ENCODE results near the gene GAMT.

GAMT gene

GRCh38 chr19:1425102-1425837 lies 23.9 kb upstream of the GAMT start:
- TF ChIP-seq POLR2A (IDR thresholded peaks at IDR 0.05; ENCODE audit: extremely low read depth, insufficient read length) (no peak), MYC (IDR thresholded peaks at IDR 0.05; ENCODE audit: low read depth, low read length) (no peak), MAX (IDR thresholded peaks at IDR 0.05; ENCODE audit: low read depth, low read length) (no peak)
- TF ChIP-seq, protein P1, sequence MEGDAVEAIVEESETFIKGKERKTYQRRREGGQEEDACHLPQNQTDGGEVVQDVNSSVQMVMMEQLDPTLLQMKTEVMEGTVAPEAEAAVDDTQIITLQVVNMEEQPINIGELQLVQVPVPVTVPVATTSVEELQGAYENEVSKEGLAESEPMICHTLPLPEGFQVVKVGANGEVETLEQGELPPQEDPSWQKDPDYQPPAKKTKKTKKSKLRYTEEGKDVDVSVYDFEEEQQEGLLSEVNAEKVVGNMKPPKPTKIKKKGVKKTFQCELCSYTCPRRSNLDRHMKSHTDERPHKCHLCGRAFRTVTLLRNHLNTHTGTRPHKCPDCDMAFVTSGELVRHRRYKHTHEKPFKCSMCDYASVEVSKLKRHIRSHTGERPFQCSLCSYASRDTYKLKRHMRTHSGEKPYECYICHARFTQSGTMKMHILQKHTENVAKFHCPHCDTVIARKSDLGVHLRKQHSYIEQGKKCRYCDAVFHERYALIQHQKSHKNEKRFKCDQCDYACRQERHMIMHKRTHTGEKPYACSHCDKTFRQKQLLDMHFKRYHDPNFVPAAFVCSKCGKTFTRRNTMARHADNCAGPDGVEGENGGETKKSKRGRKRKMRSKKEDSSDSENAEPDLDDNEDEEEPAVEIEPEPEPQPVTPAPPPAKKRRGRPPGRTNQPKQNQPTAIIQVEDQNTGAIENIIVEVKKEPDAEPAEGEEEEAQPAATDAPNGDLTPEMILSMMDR (IDR thresholded peaks at IDR 0.05; ENCODE audit: low read depth, low read length), result no peak
- H3K4me3 ChIP-seq (ENCODE audit: low read depth, low read length), result no peak overlapping the region
- no peak for DNase-seq (ENCODE audit: low read depth)

DNA sequence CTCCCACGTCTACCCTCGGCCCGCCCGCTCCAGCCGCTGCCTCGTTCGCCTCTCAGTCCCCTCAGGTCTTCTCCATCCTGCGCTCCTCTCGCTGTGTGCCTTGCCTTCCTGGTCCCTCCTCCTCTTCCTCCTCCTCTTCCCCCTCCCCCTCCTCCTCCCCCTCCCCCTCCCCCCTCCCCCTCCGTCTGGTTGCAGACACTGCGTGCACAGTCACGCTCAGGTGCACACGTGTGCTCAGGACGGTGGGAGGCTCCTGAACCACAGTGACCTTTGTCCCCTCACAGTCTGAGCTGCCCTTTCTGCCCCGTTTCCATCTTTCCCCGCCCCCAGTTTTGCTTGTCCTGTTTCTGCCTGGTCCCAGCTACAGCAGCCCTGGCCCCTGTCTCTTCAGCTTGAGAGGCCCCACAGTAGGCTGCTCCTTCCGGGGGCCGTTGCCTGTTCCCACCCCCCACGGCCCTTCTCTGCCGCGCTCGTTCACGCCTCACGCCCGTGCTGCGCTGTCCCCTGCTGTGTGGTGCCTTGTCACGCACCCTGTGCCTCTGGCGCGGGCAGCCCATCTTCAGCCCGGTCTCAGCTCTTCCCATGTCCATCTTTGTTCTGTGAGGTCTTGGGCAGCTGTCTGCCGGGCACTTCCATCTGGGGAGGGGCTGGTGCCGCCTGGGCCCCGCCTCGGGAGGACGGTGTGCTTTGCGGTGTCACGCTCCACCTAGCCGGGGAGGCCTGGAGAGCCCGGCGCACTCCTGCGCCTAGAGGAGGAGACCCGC lies 23.0 kb upstream of the GAMT start:
- no peak overlapping the region for H3K4me3 ChIP-seq (ENCODE audit: low read depth, low read length)
- no peak for DNase-seq (ENCODE audit: low read depth)
- TF ChIP-seq MAX (IDR thresholded peaks at IDR 0.05; ENCODE audit: low read depth, low read length) (no peak), POLR2A (IDR thresholded peaks at IDR 0.05; ENCODE audit: extremely low read depth, insufficient read length) (no peak), MYC (IDR thresholded peaks at IDR 0.05; ENCODE audit: low read depth, low read length) (no peak)
- TF ChIP-seq, protein P1 (IDR thresholded peaks at IDR 0.05; ENCODE audit: low read depth, low read length), result no peak

DNA sequence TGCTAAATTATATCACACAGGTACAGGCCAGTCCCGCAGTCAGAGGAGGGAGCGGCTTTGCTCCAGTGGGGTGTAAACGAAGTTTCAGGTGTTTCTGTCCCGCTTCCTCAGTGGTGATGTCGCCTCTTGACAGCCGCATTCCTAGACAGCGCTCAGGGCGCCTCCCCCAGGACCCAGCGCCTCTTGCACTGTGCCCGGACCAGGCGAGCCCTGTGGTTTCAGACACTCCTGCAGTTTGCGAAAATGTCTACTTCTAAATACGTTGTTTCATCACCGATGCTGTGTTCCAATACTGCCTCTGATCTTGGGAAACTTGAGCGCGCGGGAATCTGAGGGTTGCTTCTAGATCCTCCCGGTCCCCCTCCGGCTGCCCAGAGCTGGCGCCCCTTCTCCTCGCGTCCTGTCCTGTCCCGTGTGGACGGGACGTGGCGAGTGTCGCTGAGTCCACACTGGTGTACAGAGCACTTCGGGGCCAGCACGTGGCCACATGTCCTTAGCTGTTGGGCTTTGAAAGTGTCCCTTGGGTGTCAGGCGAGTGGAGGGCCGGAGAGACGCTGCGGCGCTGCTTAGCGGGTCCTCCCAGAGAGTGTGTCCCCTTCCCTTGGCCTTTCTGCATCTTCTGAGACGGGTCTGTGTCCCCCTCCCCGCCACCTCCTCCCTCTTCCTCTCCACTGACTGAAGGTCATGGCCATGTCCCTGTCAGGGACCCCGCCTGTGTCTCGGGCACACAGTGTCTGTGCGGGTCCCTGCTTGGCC lies 22.3 kb upstream of the GAMT start:
- H3K4me3 ChIP-seq (ENCODE audit: low read depth, low read length), result no peak overlapping the region
- TF ChIP-seq MAX (IDR thresholded peaks at IDR 0.05; ENCODE audit: low read depth, low read length) (no peak), POLR2A (IDR thresholded peaks at IDR 0.05; ENCODE audit: extremely low read depth, insufficient read length) (no peak), MYC (IDR thresholded peaks at IDR 0.05; ENCODE audit: low read depth, low read length) (no peak)
- TF ChIP-seq, protein P1 (IDR thresholded peaks at IDR 0.05; ENCODE audit: low read depth, low read length), result no peak
- no peak for DNase-seq (ENCODE audit: low read depth)

DNA sequence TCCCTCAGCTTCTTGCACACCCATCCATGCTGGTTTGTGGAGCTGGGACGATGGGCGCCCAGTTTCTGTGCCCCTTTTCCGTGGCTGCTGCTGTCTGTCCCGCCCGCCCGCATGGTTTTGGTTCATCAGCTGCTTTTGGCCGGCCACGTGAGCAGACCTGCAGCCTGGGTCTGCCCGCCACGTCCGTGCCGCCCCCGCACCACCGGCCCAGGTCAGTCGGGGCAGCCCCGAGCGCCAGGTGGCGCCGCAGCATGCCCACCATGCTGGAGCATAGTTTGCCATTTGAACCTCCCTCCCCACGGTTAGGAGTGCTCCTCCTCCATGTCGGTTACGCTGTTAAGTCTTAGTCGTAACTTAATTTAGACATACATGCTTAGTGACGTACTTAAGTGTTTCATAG lies 21.6 kb upstream of the GAMT start:
- DNase-seq (ENCODE audit: low read depth), result no peak
- no peak overlapping the region for H3K4me3 ChIP-seq (ENCODE audit: low read depth, low read length)
- TF ChIP-seq MAX (IDR thresholded peaks at IDR 0.05; ENCODE audit: low read depth, low read length) (no peak), POLR2A (IDR thresholded peaks at IDR 0.05; ENCODE audit: extremely low read depth, insufficient read length) (no peak), MYC (IDR thresholded peaks at IDR 0.05; ENCODE audit: low read depth, low read length) (no peak)
- TF ChIP-seq, protein P1 (IDR thresholded peaks at IDR 0.05; ENCODE audit: low read depth, low read length), result no peak

- H3K4me3 ChIP-seq (ENCODE audit: low read depth, low read length), result no peak overlapping the region
- TF ChIP-seq, protein P1 (IDR thresholded peaks at IDR 0.05; ENCODE audit: low read depth, low read length), result no peak
- TF ChIP-seq MYC (IDR thresholded peaks at IDR 0.05; ENCODE audit: low read depth, low read length), result no peak
- no peak for TF ChIP-seq POLR2A (IDR thresholded peaks at IDR 0.05; ENCODE audit: extremely low read depth, insufficient read length)
- TF ChIP-seq MAX (IDR thresholded peaks at IDR 0.05; ENCODE audit: low read depth, low read length), result no peak
- DNase-seq (ENCODE audit: low read depth), result no peak
Measured at GRCh38 chr19:1422360-1422759, 21.0 kb upstream of the GAMT start.

All from NB4 (cell line).